ENCODE measurements around the gene SCGB1D2.
"Not testable (repeated sequence)": the region's sequence is repeated elsewhere in the genome, so short reads cannot be mapped to it uniquely, and the experiment has no call there.

The SCGB1D2 gene

GRCh38 chr11:62242021-62242420 lies at the start of gene SCGB1D2:
SCGB1D2 (plus strand) TSS chr11:62242239; CDS start chr11:62242308, 69 bp downstream.
- peak; percentile 93 for DNase-seq

- DNase-seq, result no peak
These were observed 48.1 kb upstream of the SCGB1D2 start for GRCh38 chr11:62193952-62194351.

GRCh38 chr11:62195010-62195409 lies 47.0 kb upstream of the SCGB1D2 start:
- DNase-seq, result not testable (repeated sequence)

GRCh38 chr11:62195945-62196344 lies 46.1 kb upstream of the SCGB1D2 start:
- no peak for DNase-seq

GRCh38 chr11:62197400-62197799 lies 44.6 kb upstream of the SCGB1D2 start:
- not testable (repeated sequence) for DNase-seq

- no peak for DNase-seq
These were observed 40.7 kb upstream of the SCGB1D2 start for GRCh38 chr11:62201376-62201775.

GRCh38 chr11:62202910-62203309 lies 39.1 kb upstream of the SCGB1D2 start:
- DNase-seq, result no peak

- DNase-seq, result no peak
These were observed 37.6 kb upstream of the SCGB1D2 start for GRCh38 chr11:62204430-62204829.

GRCh38 chr11:62205441-62205840 lies 36.6 kb upstream of the SCGB1D2 start:
- DNase-seq, result no peak

- DNase-seq, result not testable (repeated sequence)
These were observed 35.6 kb upstream of the SCGB1D2 start for GRCh38 chr11:62206276-62207066.

GRCh38 chr11:62208785-62209144 lies 33.3 kb upstream of the SCGB1D2 start:
- DNase-seq, result no peak

GRCh38 chr11:62217191-62217748 lies 24.8 kb upstream of the SCGB1D2 start:
- DNase-seq, result no peak

- no peak for DNase-seq
These were observed 20.5 kb upstream of the SCGB1D2 start for GRCh38 chr11:62221498-62221897.

GRCh38 chr11:62223095-62223494 lies 18.9 kb upstream of the SCGB1D2 start:
- DNase-seq, result no peak

- DNase-seq, result no peak
These were observed 8.3 kb upstream of the SCGB1D2 start for GRCh38 chr11:62233730-62234129.

GRCh38 chr11:62236187-62236586 lies 5.9 kb upstream of the SCGB1D2 start:
- no peak for DNase-seq

GRCh38 chr11:62237499-62237898 lies 4.5 kb upstream of the SCGB1D2 start:
- DNase-seq, result no peak

- no peak for DNase-seq
These were observed 3.9 kb upstream of the SCGB1D2 start for GRCh38 chr11:62238151-62238550.

GRCh38 chr11:62241095-62241494 lies 944 bp upstream of the SCGB1D2 start:
- no peak for DNase-seq

GRCh38 chr11:62245271-62245753 lies 3.3 kb downstream of the SCGB1D2 start:
- no peak for DNase-seq

GRCh38 chr11:62251698-62252097 lies 9.7 kb downstream of the SCGB1D2 start:
- DNase-seq, result no peak

- DNase-seq, result no peak
These were observed 12.0 kb downstream of the SCGB1D2 start for GRCh38 chr11:62253999-62254542.

- DNase-seq, result no peak
These were observed 14.2 kb downstream of the SCGB1D2 start for GRCh38 chr11:62256281-62256680.

- DNase-seq, result no peak
These were observed 18.4 kb downstream of the SCGB1D2 start for GRCh38 chr11:62260261-62260953.
